Cardiac fibroblast (primary cell): ENCODE results near the gene RNF39.
A peak's percentile ranks its signal among the peaks of the same experiment; 100 is the strongest.

Experiments
- DNase-seq, 2 donors: peaks; one replicate each; pipeline versions ENCODE4 v3.0.0 to v3.0.0-alpha.2; 2010; ENCODE audit warnings: low read depth in 2 of 2
- H3K4me3 ChIP-seq, 2 donors: replicated peaks in 1 of 2; 1 replicate in 1 of 2; 2 replicates in 1 of 2; pipeline ENCODE4 v1.5.1; 2011; ENCODE audit warnings: low read depth in 2 of 2, low read length in 2 of 2, mild to moderate bottlenecking in 2 of 2, moderate library complexity in 1 of 2
- TF ChIP-seq, protein P1 (sequence below): IDR thresholded peaks from one replicate; pipeline ENCODE4 v1.5.1; 2011; ENCODE audit warnings: low read depth, mild to moderate bottlenecking, low read length, inconsistent platforms

Gene RNF39

GRCh38 chr6:30112402-30112994, 36.9 kb upstream of the RNF39 start:
- H3K4me3 ChIP-seq = no peak overlapping the region
- no peak for DNase-seq
- TF ChIP-seq, protein P1, sequence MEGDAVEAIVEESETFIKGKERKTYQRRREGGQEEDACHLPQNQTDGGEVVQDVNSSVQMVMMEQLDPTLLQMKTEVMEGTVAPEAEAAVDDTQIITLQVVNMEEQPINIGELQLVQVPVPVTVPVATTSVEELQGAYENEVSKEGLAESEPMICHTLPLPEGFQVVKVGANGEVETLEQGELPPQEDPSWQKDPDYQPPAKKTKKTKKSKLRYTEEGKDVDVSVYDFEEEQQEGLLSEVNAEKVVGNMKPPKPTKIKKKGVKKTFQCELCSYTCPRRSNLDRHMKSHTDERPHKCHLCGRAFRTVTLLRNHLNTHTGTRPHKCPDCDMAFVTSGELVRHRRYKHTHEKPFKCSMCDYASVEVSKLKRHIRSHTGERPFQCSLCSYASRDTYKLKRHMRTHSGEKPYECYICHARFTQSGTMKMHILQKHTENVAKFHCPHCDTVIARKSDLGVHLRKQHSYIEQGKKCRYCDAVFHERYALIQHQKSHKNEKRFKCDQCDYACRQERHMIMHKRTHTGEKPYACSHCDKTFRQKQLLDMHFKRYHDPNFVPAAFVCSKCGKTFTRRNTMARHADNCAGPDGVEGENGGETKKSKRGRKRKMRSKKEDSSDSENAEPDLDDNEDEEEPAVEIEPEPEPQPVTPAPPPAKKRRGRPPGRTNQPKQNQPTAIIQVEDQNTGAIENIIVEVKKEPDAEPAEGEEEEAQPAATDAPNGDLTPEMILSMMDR = no peak

GRCh38 chr6:30111266-30111856, 35.8 kb upstream of the RNF39 start:
- no peak overlapping the region for H3K4me3 ChIP-seq
- DNase-seq = no peak
- TF ChIP-seq, protein P1 = no peak

- TF ChIP-seq, protein P1 = no peak
- no peak for DNase-seq
- H3K4me3 ChIP-seq = no peak overlapping the region
Measured at GRCh38 chr6:30104661-30105060, 29.1 kb upstream of the RNF39 start.

DNA sequence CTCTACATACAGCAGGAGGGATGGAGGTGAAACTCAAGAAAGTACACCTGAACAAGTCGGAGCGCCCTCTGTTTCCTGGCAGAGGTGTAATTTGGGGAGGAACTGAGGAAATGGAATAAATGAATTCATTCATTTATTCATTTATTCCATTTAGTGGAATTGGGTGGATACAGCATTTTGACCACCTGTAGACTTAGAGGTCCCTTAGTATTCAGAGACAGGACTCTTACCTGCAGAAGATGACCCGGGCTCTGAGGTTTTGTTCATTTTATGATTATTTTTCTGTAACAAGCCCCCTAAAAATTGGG, 28.3 kb upstream of the RNF39 start:
- DNase-seq = no peak
- TF ChIP-seq, protein P1 = no peak
- H3K4me3 ChIP-seq = no peak overlapping the region

DNA sequence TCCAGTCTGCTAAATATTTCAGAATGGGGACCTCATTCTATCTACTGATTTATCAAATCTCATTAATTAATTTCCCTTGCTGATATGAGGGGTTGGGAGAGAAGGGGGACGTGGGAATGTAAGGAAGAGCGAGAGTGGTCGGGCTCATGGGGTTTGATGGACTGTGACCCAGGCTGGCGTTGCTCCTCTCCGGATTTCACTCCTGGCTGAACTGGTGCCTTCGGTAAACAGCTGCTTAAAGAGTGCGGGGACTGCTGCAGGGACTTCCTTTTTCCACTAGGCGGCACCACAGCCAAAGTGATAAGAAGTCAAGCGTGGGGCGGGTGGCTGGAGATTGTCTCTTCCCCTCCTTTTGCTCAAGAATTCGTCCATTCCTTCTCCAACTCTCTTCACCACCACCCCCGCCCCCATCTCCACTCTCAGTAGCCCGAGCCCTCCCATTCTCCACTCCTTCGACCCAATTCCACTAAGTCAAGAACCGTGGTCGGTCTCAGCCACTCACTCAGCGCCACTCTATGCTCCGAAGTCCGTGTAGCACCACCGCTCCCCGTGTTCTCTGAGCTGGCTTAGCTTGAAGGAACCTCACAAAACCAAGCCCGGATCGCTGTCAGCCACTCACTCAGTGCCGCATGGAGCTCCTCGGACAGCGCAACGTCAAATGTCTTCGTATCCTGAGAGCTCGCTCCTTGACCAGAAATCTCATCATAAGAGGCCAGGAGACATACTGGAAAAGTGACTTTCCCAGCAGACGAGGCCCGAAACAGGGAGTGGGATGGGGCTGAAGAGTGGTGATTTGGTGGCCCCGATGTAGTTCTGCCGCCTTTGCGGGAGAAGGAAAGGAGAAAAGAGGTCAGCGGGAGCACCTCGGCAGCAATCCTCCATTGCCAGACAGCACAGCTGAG, 27.7 kb upstream of the RNF39 start:
- TF ChIP-seq, protein P1 = peak; percentile 92
- DNase-seq = peak; percentile 91
- peak overlapping the region; percentile 30 to 40 for H3K4me3 ChIP-seq

DNA sequence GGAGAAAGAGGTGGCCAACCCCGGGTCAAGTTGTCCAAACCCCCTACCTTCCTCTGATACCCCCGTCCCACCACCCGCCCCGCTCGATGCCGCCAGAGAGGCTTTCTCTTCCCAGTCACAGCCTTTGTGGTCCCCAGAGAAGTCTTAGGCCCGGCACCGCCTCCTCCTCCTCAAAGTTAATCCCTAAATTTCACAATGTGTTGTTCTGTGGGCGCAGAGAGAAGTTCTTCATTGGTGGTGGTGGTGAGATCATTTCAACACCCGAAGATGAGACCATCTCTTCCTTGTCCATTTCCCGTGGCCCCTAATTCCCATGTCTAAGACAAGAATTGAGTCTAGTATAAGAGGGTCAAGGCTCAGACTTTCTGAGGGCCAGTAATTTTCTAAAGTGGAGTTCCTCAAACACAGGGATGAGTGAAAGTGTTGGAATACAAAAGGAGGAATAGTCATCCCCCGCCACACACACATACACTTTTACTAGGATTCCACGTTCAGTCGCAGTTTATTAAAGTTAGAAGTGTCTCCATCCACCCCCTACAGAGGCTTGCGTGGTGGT, 26.9 kb upstream of the RNF39 start:
- TF ChIP-seq, protein P1 = no peak
- H3K4me3 ChIP-seq = peak overlapping the region; percentile 21 to 43
- DNase-seq = peak; percentile 53 to 62
